Right kidney (tissue), 9 donors: ENCODE results near the gene IGFL1.
"Not testable (repeated sequence)": the region's sequence is repeated elsewhere in the genome, so short reads cannot be mapped to it uniquely, and the experiment has no call there.

Experiments
- DNase-seq: peaks from one replicate; pipeline ENCODE4 v3.0.0-alpha.2; 2016
- long read RNA-seq, 8 donors: transcript quantifications; one replicate each; lab custom pipeline, GENCODE V29; 2026

The IGFL1 gene
- long read RNA-seq, donor 1 = 0 reads
- long read RNA-seq, donor 2 = 0 reads
- long read RNA-seq, donor 3 = 0 reads
- long read RNA-seq, donor 4 = 0 reads
- long read RNA-seq, donor 5 = 0 reads
- long read RNA-seq, donor 6 = 0 reads
- long read RNA-seq, donor 7 = 0 reads
- long read RNA-seq, donor 8 = 0 reads

GRCh38 chr19:46229442-46229841 is at the start of gene IGFL1:
Gene IGFL1 (plus strand): TSS chr19:46229742. CDS start chr19:46229775, 33 bp downstream.
- DNase-seq = no peak

- DNase-seq = no peak
These were observed 48.7 kb upstream of the IGFL1 start for GRCh38 chr19:46180701-46181387.

GRCh38 chr19:46181388-46181779 is 48.2 kb upstream of the IGFL1 start:
- DNase-seq = no peak

- DNase-seq = no peak
These were observed 47.1 kb upstream of the IGFL1 start for GRCh38 chr19:46182476-46182875.

- DNase-seq = not testable (repeated sequence)
These were observed 44.5 kb upstream of the IGFL1 start for GRCh38 chr19:46184775-46185710.

GRCh38 chr19:46186101-46186716 is 43.3 kb upstream of the IGFL1 start:
- no peak for DNase-seq

GRCh38 chr19:46186717-46187101 is 42.8 kb upstream of the IGFL1 start:
- DNase-seq = no peak

- DNase-seq = no peak
These were observed 39.3 kb upstream of the IGFL1 start for GRCh38 chr19:46189971-46190888.

GRCh38 chr19:46191356-46191755 is 38.2 kb upstream of the IGFL1 start:
- no peak for DNase-seq

- DNase-seq = no peak
These were observed 37.6 kb upstream of the IGFL1 start for GRCh38 chr19:46191972-46192371.

- not testable (repeated sequence) for DNase-seq
These were observed 36.9 kb upstream of the IGFL1 start for GRCh38 chr19:46192626-46192991.

GRCh38 chr19:46192992-46193650 is 36.4 kb upstream of the IGFL1 start:
- no peak for DNase-seq

GRCh38 chr19:46193678-46194077 is 35.9 kb upstream of the IGFL1 start:
- DNase-seq = no peak

- DNase-seq = no peak
These were observed 34.4 kb upstream of the IGFL1 start for GRCh38 chr19:46195104-46195503.

- not testable (repeated sequence) for DNase-seq
These were observed 33.6 kb upstream of the IGFL1 start for GRCh38 chr19:46195919-46196318.

- no peak for DNase-seq
These were observed 33.0 kb upstream of the IGFL1 start for GRCh38 chr19:46196410-46197124.

- DNase-seq = no peak
These were observed 32.0 kb upstream of the IGFL1 start for GRCh38 chr19:46197314-46198070.

- DNase-seq = no peak
These were observed 30.8 kb upstream of the IGFL1 start for GRCh38 chr19:46198756-46199155.

GRCh38 chr19:46201454-46202310 is 27.9 kb upstream of the IGFL1 start:
- DNase-seq = no peak
